Measurements from ENCODE around the gene SRP72. TPM values are rescaled to one million over a fixed set of nuclear protein-coding genes. Genes with fewer than 3 reads are reported as not detected.

SRP72 gene
- total and polyA plus RNA-seq, 5 donors from 2014 or later: 111 to 196 (median 138) TPM

GRCh38 chr4:56496241-56496640, 28.8 kb downstream of the SRP72 start:
- no peak overlapping the region for H3K27ac Mint-ChIP-seq
- H3K36me3 Mint-ChIP-seq: peaks cover 65% of the 10 kb centered on the region
- no peaks in the 10 kb centered on the region for H3K4me1 ChIP-seq (ENCODE audit: control insufficient read depth, insufficient read depth, low read length, poor library complexity, severe bottlenecking)
- H3K27me3 ChIP-seq (ENCODE audit: control insufficient read depth, insufficient read depth, low read length): no peaks in the 10 kb centered on the region
- no peak overlapping the region for H3K4me3 ChIP-seq (ENCODE audit: low read depth, low read length)
- H3K4me1 Mint-ChIP-seq: peaks cover 0 to 3% (median 0%) of the 10 kb centered on the region in 4 donors
- no peaks in the 10 kb centered on the region for H3K27me3 Mint-ChIP-seq
- no peak for DNase-seq
- ATAC-seq (ENCODE audit: low read depth in 2 of 2): no peak
- no peak overlapping the region for H3K27ac ChIP-seq (ENCODE audit: insufficient read depth, low read length, poor library complexity, severe bottlenecking)
- no peak overlapping the region for H3K4me3 Mint-ChIP-seq
- no peaks in the 10 kb centered on the region for H3K9me3 ChIP-seq (ENCODE audit: control insufficient read depth in 2 of 2, low read length in 2 of 2)
- peaks cover 63% of the 10 kb centered on the region for H3K36me3 ChIP-seq (ENCODE audit: control insufficient read depth, insufficient read depth, low read length)
- no peaks in the 10 kb centered on the region for H3K9me3 Mint-ChIP-seq

- peaks cover 13% of the 10 kb centered on the region for H3K27me3 Mint-ChIP-seq
- peak within 1 kb of the TSS; percentile 36 for H3K27ac ChIP-seq (ENCODE audit: insufficient read depth, low read length, poor library complexity, severe bottlenecking)
- H3K9me3 Mint-ChIP-seq: no peaks in the 10 kb centered on the region
- peak within 1 kb of the TSS; percentile 65 to 92 (median 88) for H3K4me3 Mint-ChIP-seq
- H3K9me3 ChIP-seq (ENCODE audit: control insufficient read depth in 2 of 2, low read length in 2 of 2): no peaks in the 10 kb centered on the region
- H3K4me1 ChIP-seq (ENCODE audit: control insufficient read depth, insufficient read depth, low read length, poor library complexity, severe bottlenecking): peaks cover 11% of the 10 kb centered on the region
- peaks cover 0 to 18% (median 9%) of the 10 kb centered on the region in 4 donors for H3K4me1 Mint-ChIP-seq
- H3K36me3 Mint-ChIP-seq: peaks cover 9% of the 10 kb centered on the region
- peak; percentile 36 to 82 (median 69) for DNase-seq
- peaks cover 19% of the 10 kb centered on the region for H3K36me3 ChIP-seq (ENCODE audit: control insufficient read depth, insufficient read depth, low read length)
- H3K27me3 ChIP-seq (ENCODE audit: control insufficient read depth, insufficient read depth, low read length): no peaks in the 10 kb centered on the region
- H3K27ac Mint-ChIP-seq: peak within 1 kb of the TSS; percentile 54 to 91 (median 71)
- ATAC-seq (ENCODE audit: low read depth in 2 of 2): peak; percentile 93 to 94
- peak within 1 kb of the TSS; percentile 87 for H3K4me3 ChIP-seq (ENCODE audit: low read depth, low read length)
Observed at GRCh38 chr4:56505269-56506130, 38.1 kb downstream of the SRP72 start, which contains the start of gene ARL9. TSS of gene ARL9 (plus strand) at chr4:56505791. CDS start at chr4:56505863, 72 bp downstream.

- Mint-ChIP-seq H3K36me3 (no peaks in the 10 kb centered on the region), H3K4me3 (no peak overlapping the region), H3K27ac (no peak overlapping the region), H3K4me1 (peaks cover 0 to 5% (median 1%) of the 10 kb centered on the region in 4 donors), H3K27me3 (peaks cover 32% of the 10 kb centered on the region), H3K9me3 (peaks cover 0 to 5% (median 0%) of the 10 kb centered on the region in 7 donors)
- DNase-seq (no peak), ATAC-seq (ENCODE audit: low read depth in 2 of 2) (no peak)
- Histone ChIP-seq H3K27me3 (ENCODE audit: control insufficient read depth, insufficient read depth, low read length) (peaks cover 3% of the 10 kb centered on the region), H3K4me1 (ENCODE audit: control insufficient read depth, insufficient read depth, low read length, poor library complexity, severe bottlenecking) (peaks cover 4% of the 10 kb centered on the region), H3K4me3 (ENCODE audit: low read depth, low read length) (no peak overlapping the region), H3K9me3 (ENCODE audit: control insufficient read depth in 2 of 2, low read length in 2 of 2) (no peaks in the 10 kb centered on the region), H3K27ac (ENCODE audit: insufficient read depth, low read length, poor library complexity, severe bottlenecking) (no peak overlapping the region), H3K36me3 (ENCODE audit: control insufficient read depth, insufficient read depth, low read length) (no peaks in the 10 kb centered on the region)
Observed at GRCh38 chr4:56511098-56511497, 43.7 kb downstream of the SRP72 start.

- ATAC-seq (ENCODE audit: low read depth in 2 of 2): no peak
- Mint-ChIP-seq H3K4me1 (no peaks in the 10 kb centered on the region), H3K9me3 (peaks cover 0 to 5% (median 0%) of the 10 kb centered on the region in 7 donors), H3K36me3 (no peaks in the 10 kb centered on the region), H3K27ac (no peak overlapping the region), H3K4me3 (no peak overlapping the region), H3K27me3 (peaks cover 33% of the 10 kb centered on the region)
- no peak for DNase-seq
- H3K36me3 ChIP-seq (ENCODE audit: control insufficient read depth, insufficient read depth, low read length): no peaks in the 10 kb centered on the region
- no peaks in the 10 kb centered on the region for H3K9me3 ChIP-seq (ENCODE audit: control insufficient read depth in 2 of 2, low read length in 2 of 2)
- no peaks in the 10 kb centered on the region for H3K4me1 ChIP-seq (ENCODE audit: control insufficient read depth, insufficient read depth, low read length, poor library complexity, severe bottlenecking)
- peaks cover 4% of the 10 kb centered on the region for H3K27me3 ChIP-seq (ENCODE audit: control insufficient read depth, insufficient read depth, low read length)
- no peak overlapping the region for H3K4me3 ChIP-seq (ENCODE audit: low read depth, low read length)
- no peak overlapping the region for H3K27ac ChIP-seq (ENCODE audit: insufficient read depth, low read length, poor library complexity, severe bottlenecking)
Observed at GRCh38 chr4:56512166-56512565, 44.7 kb downstream of the SRP72 start.

- Histone ChIP-seq H3K27ac (ENCODE audit: insufficient read depth, low read length, poor library complexity, severe bottlenecking) (no peak overlapping the region), H3K9me3 (ENCODE audit: control insufficient read depth in 2 of 2, low read length in 2 of 2) (no peaks in the 10 kb centered on the region), H3K4me3 (ENCODE audit: low read depth, low read length) (no peak overlapping the region), H3K4me1 (ENCODE audit: control insufficient read depth, insufficient read depth, low read length, poor library complexity, severe bottlenecking) (no peaks in the 10 kb centered on the region), H3K27me3 (ENCODE audit: control insufficient read depth, insufficient read depth, low read length) (peaks cover 4% of the 10 kb centered on the region), H3K36me3 (ENCODE audit: control insufficient read depth, insufficient read depth, low read length) (no peaks in the 10 kb centered on the region)
- ATAC-seq (ENCODE audit: low read depth in 2 of 2) (no peak), DNase-seq (no peak)
- H3K27ac Mint-ChIP-seq: no peak overlapping the region
- H3K36me3 Mint-ChIP-seq: no peaks in the 10 kb centered on the region
- peaks cover 32% of the 10 kb centered on the region for H3K27me3 Mint-ChIP-seq
- H3K4me3 Mint-ChIP-seq: no peak overlapping the region
- H3K9me3 Mint-ChIP-seq: peaks cover 0 to 5% (median 0%) of the 10 kb centered on the region in 7 donors
- no peaks in the 10 kb centered on the region for H3K4me1 Mint-ChIP-seq
Observed at GRCh38 chr4:56513517-56513916, 46.1 kb downstream of the SRP72 start.

- peaks cover 9% of the 10 kb centered on the region for H3K4me1 ChIP-seq (ENCODE audit: control insufficient read depth, insufficient read depth, low read length, poor library complexity, severe bottlenecking)
- ATAC-seq (ENCODE audit: low read depth in 2 of 2) (peak; percentile 97), DNase-seq (peak; percentile 53 to 74 (median 69))
- H3K4me3 ChIP-seq (ENCODE audit: low read depth, low read length): peak overlapping the region; percentile 77
- Mint-ChIP-seq H3K9me3 (peaks cover 0 to 2% (median 0%) of the 10 kb centered on the region in 7 donors), H3K4me1 (peaks cover 0 to 4% (median 0%) of the 10 kb centered on the region in 4 donors), H3K27me3 (peaks cover 18% of the 10 kb centered on the region), H3K27ac (peak overlapping the region in 1 of 3 donors; percentile 6), H3K36me3 (no peaks in the 10 kb centered on the region), H3K4me3 (peak overlapping the region in 1 of 4 donors; percentile 59)
- peaks cover 29% of the 10 kb centered on the region for H3K27me3 ChIP-seq (ENCODE audit: control insufficient read depth, insufficient read depth, low read length)
- H3K9me3 ChIP-seq (ENCODE audit: control insufficient read depth in 2 of 2, low read length in 2 of 2): no peaks in the 10 kb centered on the region
- no peaks in the 10 kb centered on the region for H3K36me3 ChIP-seq (ENCODE audit: control insufficient read depth, insufficient read depth, low read length)
- H3K27ac ChIP-seq (ENCODE audit: insufficient read depth, low read length, poor library complexity, severe bottlenecking): no peak overlapping the region
Observed at GRCh38 chr4:56530269-56531148, 63.1 kb downstream of the SRP72 start.

- H3K27ac ChIP-seq (ENCODE audit: insufficient read depth, low read length, poor library complexity, severe bottlenecking): no peak overlapping the region
Observed at GRCh38 chr4:56531149-56531770, 63.8 kb downstream of the SRP72 start.

More at GRCh38 chr4:56531149-56531770, 63.8 kb downstream of the SRP72 start:
- Histone ChIP-seq H3K9me3 (ENCODE audit: control insufficient read depth in 2 of 2, low read length in 2 of 2) (no peaks in the 10 kb centered on the region), H3K27me3 (ENCODE audit: control insufficient read depth, insufficient read depth, low read length) (peaks cover 31% of the 10 kb centered on the region), H3K36me3 (ENCODE audit: control insufficient read depth, insufficient read depth, low read length) (no peaks in the 10 kb centered on the region), H3K4me3 (ENCODE audit: low read depth, low read length) (peak overlapping the region; percentile 26), H3K4me1 (ENCODE audit: control insufficient read depth, insufficient read depth, low read length, poor library complexity, severe bottlenecking) (peaks cover 9% of the 10 kb centered on the region)
- peaks cover 0 to 4% (median 0%) of the 10 kb centered on the region in 4 donors for H3K4me1 Mint-ChIP-seq
- DNase-seq (peak in 1 of 3 donors; percentile 3), ATAC-seq (ENCODE audit: low read depth in 2 of 2) (no peak)
- no peaks in the 10 kb centered on the region for H3K36me3 Mint-ChIP-seq
- H3K27me3 Mint-ChIP-seq: peaks cover 22% of the 10 kb centered on the region
- H3K27ac Mint-ChIP-seq: no peak overlapping the region
- no peak overlapping the region for H3K4me3 Mint-ChIP-seq
- H3K9me3 Mint-ChIP-seq: peaks cover 0 to 2% (median 0%) of the 10 kb centered on the region in 7 donors

All from CD4-positive, CD25-positive, alpha-beta regulatory T cell (primary cell).